ENCODE data around the gene BRD3. TPM values are rescaled to one million over a fixed set of nuclear protein-coding genes. Genes with fewer than 3 reads are reported as not detected.

BRD3 gene
- total RNA-seq, 1 experiment from 2014 or later, result 40.7 TPM

- RAD21 ChIA-PET (ENCODE audit: low non-redundant PET in 1 of 2, low total read pairs in 2 of 2, uncharacterized antibody in 2 of 2, unreplicated experiment in 2 of 2), result interaction anchor here (0.6 to 1.5 kb wide), 4 partner anchors 30 to 242 kb away, joined by 3 to 7 read pairs (median 4); no protein-coding TSS in a partner anchor
- CTCF ChIA-PET, result interaction anchor here (0.6 to 2.7 kb wide), 4 partner anchors 31 to 631 kb away, joined by 3 to 27 read pairs (median 4); no protein-coding TSS in a partner anchor
- TF ChIP-seq EZH2phosphoT487 (IDR thresholded peaks at IDR 0.05; ENCODE audit: borderline replicate concordance) (no peak), SRF (IDR thresholded peaks at IDR 0.05; ENCODE audit: low read depth) (peak; percentile 97), JUND (IDR thresholded peaks at IDR 0.05) (no peak), ELF1 (IDR thresholded peaks at IDR 0.05; ENCODE audit: borderline replicate concordance, low read depth) (no peak), CTCF (IDR thresholded peaks at IDR 0.05 in 2 of 3, conservative IDR thresholded peaks at IDR 0.05 in 1 of 3; ENCODE audit: borderline replicate concordance in 1 of 3, insufficient read depth in 1 of 3, low read depth in 2 of 3, low read length in 2 of 3) (no peak), SP1 (IDR thresholded peaks at IDR 0.05; ENCODE audit: low read depth) (peak; percentile 84), ZBTB33 (IDR thresholded peaks at IDR 0.05; ENCODE audit: extremely low read depth, insufficient replicate concordance, low read length) (no peak), EGR1 (IDR thresholded peaks at IDR 0.05; ENCODE audit: low read depth) (no peak), CBX3 (IDR thresholded peaks at IDR 0.05; ENCODE audit: low read depth) (0 out of 2 replicates have a peak, but pooled peaks have one; percentile 22), ZNF274 (IDR thresholded peaks at IDR 0.05; ENCODE audit: low read depth, low read length) (no peak), FOSL1 (IDR thresholded peaks at IDR 0.05; ENCODE audit: low read depth) (no peak), SIN3A (IDR thresholded peaks at IDR 0.05; ENCODE audit: low read depth) (no peak), POLR2A (IDR thresholded peaks at IDR 0.05; ENCODE audit: borderline replicate concordance, extremely low read depth, insufficient read depth, insufficient read length) (no peak), TCF7L2 (IDR thresholded peaks at IDR 0.05; ENCODE audit: borderline replicate concordance, extremely low read depth, insufficient read depth, insufficient read length) (no peak), MAX (IDR thresholded peaks at IDR 0.05) (peak; percentile 47; the same call in 1 of the 2 replicates), RAD21 (IDR thresholded peaks at IDR 0.05; ENCODE audit: low read depth) (no peak), CEBPB (IDR thresholded peaks at IDR 0.05; ENCODE audit: low read depth) (no peak), REST (IDR thresholded peaks at IDR 0.05; ENCODE audit: low read depth) (no peak), YY1 (IDR thresholded peaks at IDR 0.05; ENCODE audit: extremely low read depth, insufficient replicate concordance, low read depth, low read length) (peak; percentile 85)
Observed at GRCh38 chr9:134024828-134025605, 42.8 kb downstream of the BRD3 start, which contains the start of gene BRD3OS. BRD3OS (plus strand) TSS chr9:134025481; CDS start chr9:134026748, 1,267 bp downstream.

More at GRCh38 chr9:134024828-134025605, 42.8 kb downstream of the BRD3 start, which contains the start of gene BRD3OS:
- Histone ChIP-seq H3K79me2 (ENCODE audit: insufficient read depth, low read length) (no peaks in the 10 kb centered on the region; the same call in 1 of the 2 replicates), H3K4me2 (ENCODE audit: low read length) (peak within 1 kb of the TSS; percentile 87), H3K4me1 (ENCODE audit: control insufficient read depth in 1 of 2, insufficient read depth in 2 of 2, low read length in 2 of 2) (peaks cover 3 to 23% of the 10 kb centered on the region in 2 experiments; a peak in 3 of 4 replicates), H3K4me3 (replicated peaks in 1 of 2; ENCODE audit: low read depth in 1 of 2, low read length in 2 of 2) (peak within 1 kb of the TSS; percentile 70 to 73), H3K27me3 (ENCODE audit: insufficient read depth, low read length) (no peaks in the 10 kb centered on the region), H3K9me3 (ENCODE audit: control insufficient read depth in 1 of 2, insufficient read depth in 1 of 2, low read depth in 1 of 2, low read length in 2 of 2) (no peaks in the 10 kb centered on the region), H2AFZ (ENCODE audit: low read depth, low read length, poor library complexity, severe bottlenecking) (no peak within 1 kb of the TSS), H3K27ac (ENCODE audit: low read depth, low read length) (peak within 1 kb of the TSS; percentile 50), H4K20me1 (ENCODE audit: insufficient read depth) (no peaks in the 10 kb centered on the region), H3K36me3 (ENCODE audit: control insufficient read depth in 1 of 2, insufficient read depth in 2 of 2, low read length in 2 of 2) (no peaks in the 10 kb centered on the region), H3K9ac (ENCODE audit: low read length) (peak within 1 kb of the TSS; percentile 68), H3K9me2 (ENCODE audit: insufficient read depth) (no peaks in the 10 kb centered on the region)
- DNase-seq (ENCODE audit: low read depth, low spot score) (peak; percentile 98), ATAC-seq (peak; percentile 91)
- BruUV-seq (replicated peaks), result no TSS peak
- POLR2A ChIA-PET, result interaction anchor here (1.2 kb wide), 1 partner anchor 31 kb away, joined by 9 read pairs; no protein-coding TSS in a partner anchor
- intact Hi-C loops (cut with micrococcal nuclease), result loop anchor here (1.0 kb wide), 2 partner anchors 32 to 42 kb away; no protein-coding TSS in a partner anchor

Measured in HCT116 (cell line).